HUDEP-2 (cell line): ENCODE results near the gene KIAA1671.

ENCODE experiments used
- DNase-seq, 76 experiments: peaks; one replicate each; lab custom pipeline; 2025; ENCODE audit not compliant: unreplicated experiment in 76 of 76; lab: John Stamatoyannopoulos, UW

The KIAA1671 gene

DNA sequence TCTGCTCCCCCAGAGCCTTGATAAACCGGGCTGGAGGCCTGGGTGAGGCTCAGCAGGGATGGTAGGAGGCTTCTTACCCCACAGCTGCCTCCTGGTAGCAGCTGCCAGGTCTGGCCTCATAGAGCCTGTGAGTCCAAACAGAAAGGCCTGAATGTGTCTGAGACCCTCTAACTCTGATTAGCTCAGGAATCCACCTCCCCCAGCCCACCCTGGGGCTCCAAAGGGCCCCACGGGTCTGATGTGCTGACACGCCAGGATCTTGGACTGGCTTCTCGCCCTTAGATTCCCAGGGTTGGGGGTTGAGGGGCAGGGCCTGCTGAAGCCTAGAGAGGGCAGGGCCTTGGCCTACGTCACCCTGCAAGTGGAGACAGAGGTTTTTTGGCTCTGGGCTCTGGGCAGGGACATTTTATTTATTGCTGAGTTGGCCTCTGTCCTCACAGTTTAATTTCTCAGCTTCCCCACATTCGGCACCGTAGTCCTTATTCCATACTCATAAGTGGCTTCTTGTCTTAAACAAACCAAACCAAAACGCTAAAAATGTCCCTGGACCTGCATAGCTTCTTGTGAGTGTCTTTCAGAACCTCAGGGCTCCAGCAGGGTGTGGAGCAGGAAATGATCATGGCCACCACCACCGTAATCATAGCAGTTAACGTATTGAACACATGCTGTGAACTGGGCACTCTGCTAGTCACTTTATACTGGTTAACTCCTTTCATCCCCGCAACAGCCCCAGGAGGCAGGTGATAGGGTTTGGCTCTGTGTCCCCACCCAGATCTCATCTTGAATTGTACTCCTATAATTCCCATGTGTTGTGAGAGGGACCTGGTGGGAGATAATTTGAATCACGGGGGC is 25.1 kb downstream of the KIAA1671 start:
- peak in 41 of 76 experiments; percentile 14 to 78 (median 34) for DNase-seq

DNA sequence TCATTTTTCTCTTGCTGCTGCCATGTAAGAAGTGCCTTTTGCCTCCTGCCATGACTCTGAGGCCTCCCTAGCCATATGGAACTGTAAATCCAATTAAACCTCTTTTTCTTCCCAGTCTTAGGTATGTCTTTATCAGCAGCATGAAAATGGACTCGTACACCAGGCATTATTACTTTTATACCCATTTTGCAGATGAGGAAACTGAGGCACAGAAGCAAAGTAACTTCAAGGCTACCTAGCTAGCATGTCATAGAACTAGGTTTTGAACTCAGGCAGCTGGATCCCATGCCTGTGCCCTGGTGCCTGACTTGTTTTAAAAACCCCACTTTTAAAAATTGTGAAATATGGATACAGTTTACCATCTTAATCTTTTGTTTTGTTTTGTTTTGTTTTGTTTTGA is 25.8 kb downstream of the KIAA1671 start:
- DNase-seq, result no peak

DNA sequence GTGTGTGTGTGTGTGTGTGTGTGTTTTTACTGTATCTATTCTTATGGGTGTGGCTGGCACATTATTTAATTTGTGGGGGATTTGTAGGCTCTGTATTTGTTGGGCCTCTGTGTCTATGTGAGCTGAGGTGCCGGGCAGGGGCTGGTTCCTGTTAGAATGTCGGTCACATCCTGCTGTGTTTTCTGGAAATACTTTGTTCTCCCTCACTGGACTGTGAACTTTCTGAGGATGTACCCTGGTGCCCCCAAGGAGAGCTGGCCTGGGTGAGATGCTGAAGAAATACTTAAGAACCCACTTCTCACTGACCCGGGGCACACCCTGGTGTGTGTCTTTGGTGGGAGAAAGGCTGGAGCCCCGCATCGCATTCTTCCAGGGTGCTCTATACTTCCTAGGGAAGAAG is 28.6 kb downstream of the KIAA1671 start:
- DNase-seq, result no peak

DNA sequence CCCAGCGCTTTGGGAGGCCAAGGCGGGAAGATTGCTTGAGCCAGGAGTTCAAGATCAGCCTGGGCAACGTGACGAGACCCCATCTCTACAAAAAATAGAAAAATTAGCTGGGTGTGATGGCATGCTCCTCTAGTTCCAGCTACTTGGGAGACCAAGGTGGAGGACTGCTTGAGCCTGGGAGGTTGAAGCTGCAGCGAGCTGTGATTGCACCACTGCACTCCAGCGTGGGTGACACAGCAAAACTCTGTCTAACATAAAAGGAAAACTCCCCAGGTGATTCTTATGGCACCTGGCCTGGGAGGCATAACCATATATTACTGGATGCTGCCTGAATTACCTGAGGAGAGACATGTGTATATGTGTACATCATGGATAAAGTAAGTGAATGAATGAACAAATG is 29.1 kb downstream of the KIAA1671 start:
- DNase-seq, result no peak

DNA sequence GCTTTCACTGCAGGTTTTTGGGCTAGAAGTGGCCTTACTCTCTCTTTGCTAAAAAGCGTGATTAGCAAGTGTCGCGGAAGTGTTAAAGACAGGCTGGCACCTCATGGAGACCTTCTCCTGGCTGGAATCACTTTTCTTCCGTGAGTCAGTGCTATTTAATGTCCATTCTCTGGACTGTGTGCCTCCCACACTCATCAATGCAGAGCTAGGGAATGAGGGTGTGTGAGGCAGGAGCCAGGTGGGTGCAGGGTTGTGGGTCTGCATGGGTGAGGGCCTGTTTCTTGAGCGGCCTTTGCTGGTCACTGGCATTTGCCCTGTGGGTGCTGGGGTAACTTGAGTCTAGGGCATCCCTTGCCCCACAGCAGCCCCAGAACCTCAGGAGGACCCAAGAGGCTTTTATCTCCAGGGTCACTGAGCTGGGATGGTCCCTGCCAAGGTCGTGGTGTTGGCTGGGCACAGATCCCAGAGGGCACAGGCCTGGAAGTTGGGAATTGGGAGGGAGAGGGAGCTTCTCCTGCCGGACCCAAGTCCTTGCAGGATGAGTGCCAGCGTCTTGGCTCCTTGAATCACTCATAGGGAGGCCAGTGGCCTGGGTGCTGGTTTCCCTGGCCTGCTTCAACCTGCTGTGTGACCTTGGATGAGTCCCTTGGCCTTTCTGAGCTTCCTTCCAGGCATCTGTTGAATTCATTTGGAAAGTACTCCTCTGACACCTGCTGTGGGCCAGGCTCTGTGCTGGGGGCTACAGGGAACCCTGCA is 30.0 kb downstream of the KIAA1671 start:
- no peak for DNase-seq

DNA sequence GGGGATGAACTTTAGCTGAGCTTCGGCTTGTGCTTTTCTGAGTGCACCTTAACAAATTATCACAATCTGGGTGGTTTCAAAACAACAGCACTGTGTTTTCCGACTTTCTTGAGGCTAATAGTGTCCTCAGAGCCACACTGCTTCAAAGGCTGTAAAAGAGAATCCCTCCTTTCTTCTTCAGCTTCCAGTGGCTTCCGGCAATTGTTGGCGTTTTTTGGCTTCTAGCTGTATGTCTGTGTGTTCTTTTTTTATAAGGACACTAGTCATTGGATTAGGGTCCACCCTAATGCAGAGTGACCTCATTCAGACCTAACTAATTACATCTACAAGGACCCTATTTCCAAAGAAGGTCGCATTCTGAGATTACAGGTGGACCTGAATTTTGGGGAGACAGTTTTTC is 30.6 kb downstream of the KIAA1671 start:
- DNase-seq, result no peak

DNA sequence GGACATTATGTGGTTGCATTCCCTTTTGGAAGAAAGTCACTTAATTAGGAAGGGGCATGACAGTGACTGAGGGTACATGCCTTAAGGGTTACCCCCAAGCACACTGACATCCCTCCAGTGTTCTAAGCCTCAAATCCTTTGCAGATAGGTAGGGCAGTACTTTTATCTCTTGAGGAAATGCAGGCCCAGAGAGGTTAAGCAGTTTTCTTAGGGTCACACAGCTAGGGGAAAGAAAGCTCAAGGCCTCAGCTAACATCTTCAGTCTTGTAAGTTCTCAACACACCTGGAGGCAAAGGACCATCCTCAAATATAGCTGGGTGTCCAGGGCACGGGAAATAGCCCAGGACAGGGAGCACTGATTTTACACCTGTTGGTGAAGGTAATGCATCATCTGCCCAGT is 31.6 kb downstream of the KIAA1671 start:
- no peak for DNase-seq

DNA sequence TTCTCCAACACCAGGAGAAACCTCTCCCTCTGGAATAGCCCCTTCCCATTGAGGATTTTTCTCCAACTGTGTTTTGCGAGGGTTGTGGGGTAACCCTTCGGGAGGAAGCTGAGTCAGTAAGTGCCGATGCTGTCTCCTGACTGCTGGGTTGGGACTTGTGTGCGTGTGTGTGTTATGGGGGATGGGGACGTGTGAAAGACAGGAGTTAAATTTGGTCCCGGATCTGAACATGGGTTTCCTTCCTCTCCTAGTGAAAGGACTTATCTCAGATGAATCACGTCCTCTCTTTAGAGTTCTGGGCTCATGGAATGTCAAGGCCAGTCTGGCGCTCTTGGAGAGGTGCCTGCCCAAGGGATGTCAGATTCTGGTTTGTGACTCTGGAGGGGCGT is 33.3 kb downstream of the KIAA1671 start:
- DNase-seq, result no peak

DNA sequence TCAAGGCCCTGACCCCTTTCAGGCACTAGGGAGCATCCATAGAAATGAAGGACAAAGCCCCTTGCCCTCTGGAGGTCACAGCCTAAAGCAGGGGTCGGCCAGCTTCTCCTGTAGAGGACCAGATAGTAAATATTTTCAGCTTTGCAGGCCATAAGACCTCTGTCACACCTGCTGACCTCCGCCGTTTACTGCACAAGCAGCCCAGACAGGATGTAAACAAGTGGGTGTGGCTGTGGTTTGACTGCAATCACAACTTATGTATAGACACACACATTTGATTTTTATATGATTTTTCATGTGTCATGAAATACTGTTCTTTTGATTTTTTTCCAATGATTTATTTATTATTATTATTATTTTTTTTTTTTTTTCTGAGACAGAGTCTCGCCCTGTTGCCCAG is 34.3 kb downstream of the KIAA1671 start:
- DNase-seq, result no peak

DNA sequence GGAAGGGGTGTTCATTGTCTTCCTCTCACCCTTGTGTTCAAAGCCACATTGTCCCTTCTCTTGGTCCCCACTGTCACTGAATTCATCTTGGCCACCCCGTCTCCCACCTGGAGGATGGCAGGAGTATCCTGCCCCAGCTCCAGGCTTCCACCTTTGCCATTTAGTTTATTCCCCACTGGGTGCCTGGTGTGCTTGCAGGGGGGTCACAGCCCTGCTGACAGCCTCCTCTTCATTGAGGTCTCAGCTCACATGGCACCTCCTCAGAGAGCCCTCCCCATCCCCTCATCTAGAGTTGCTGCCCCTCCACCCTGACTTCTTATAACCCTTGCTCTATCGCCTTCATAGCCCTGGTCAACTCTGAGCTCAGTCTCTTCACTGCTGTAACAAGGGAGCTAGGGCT is 36.6 kb downstream of the KIAA1671 start:
- DNase-seq, result no peak

DNA sequence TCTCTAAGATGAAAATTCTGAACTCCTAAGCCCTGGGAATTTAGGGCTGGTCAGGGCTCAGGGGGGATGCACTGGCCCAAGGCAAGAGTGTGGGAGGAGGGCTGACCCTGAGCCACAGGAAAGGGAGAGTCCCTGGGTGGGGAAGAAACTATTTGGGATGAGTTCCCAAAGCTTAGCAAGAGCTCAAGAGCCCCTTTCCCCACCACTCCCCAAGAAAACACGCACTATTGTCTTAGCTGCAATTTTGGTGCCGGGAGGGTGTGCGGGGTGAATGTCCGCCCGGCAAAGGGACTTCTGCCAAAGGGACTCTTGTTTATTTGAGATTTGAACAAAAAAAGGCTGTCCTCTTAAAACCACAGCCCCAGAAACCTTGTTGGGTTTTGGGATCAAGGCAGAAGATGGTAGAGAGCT is 37.0 kb downstream of the KIAA1671 start:
- DNase-seq, result no peak

DNA sequence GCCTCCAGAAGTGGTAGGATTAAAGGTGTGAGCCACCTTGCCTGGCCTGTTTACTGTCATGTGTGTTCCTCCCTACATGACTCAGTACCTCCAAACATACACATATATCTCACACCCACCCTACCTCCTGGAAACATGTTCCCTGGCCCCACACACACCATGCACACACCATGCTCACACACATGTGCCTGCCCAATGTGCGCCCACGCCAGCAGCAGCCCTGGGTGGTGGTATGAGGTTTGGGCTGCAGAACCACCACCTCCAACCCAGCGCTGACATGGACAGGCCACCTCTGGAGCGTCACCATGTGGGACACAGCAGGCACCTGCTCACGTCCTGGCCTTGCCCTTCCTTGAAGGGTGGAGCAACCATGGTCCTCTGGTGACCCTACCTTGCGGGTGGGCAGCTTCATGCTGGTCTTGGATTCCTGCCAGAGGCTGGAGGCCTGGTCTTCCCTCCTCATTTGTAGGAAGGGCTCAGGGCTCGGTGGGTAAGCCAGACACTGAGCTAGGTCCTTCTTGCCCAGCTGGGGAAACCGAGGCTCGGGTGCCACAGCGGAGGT is 37.9 kb downstream of the KIAA1671 start:
- no peak for DNase-seq

DNA sequence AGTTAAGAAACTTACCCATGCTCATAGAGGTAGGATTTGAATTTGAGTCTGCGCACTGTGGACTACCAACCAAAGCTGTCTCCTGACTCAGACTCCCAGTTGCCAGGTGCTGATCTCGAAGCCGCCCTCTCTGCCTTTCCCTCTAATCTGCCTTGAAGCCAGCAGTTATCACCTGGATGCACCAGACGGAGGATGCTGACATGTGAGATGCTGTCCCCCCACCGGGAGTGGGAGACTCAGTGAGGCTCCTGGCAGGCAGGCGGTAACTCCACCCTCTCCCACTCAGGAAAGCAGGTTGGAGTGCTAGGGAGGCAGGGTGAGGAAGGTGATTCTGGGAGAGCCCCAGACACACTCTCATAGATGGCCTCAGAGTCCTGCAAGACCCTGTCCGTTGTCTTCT is 40.4 kb downstream of the KIAA1671 start:
- no peak for DNase-seq

DNA sequence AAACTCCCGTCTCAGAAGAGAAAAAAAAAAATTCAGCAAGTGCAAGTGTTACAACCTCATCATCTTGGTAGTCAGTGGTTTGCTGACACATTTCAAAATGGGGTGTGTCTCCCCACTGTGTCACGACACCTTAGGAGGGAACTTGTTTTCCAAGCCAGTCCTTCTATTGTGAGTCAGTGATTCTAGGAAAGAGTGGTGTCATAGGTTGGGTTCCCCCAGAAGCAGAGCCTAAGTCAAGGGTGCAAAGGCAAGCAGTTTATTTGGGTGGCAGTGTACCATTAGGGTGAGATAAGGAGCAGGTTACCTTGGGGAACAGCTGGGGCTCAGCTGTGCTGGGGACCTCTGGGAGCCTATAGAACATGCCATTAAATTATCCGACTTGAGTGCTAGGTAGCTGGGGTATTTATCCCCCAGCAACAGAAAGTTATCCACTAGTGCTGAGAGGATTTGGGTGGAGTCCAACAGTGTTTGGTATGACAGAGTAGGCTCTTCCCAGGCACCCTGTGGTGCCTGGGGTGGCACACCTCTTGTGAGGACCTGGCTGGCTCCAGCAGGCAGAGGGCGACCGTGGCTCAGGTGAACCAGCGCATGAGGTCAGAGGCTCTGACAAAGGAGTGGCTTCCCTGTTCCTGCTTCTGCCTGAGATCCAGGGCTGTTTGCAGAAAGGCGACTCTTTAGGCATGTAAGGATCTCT is 41.7 kb downstream of the KIAA1671 start:
- DNase-seq, result peak in 37 of 76 experiments; percentile 7 to 69 (median 32)

DNA sequence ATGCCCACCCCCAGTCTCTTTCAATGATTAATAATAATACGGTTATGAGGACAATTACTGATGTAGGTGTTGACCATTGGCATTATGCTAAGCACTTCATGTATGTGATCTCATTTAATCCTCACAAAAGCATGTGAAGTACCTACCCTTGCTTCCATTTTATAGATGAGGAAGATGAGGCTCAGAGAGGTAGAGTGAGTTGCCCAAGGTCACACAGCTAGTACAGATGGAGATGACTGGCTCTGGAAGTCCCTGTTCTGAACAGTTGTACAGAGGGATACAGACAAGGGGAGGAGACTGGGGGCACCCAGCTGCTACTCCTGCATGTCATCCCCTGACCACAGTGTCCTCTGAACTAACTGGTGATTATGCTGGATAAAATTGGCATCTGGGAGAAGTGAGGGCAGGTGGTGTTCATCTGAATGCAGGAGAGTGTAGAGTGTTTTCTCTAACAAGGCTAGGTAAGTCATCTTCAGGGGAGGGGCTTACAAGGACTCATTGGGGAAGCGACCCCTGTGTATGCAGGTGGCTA is 43.2 kb downstream of the KIAA1671 start:
- DNase-seq, result no peak

DNA sequence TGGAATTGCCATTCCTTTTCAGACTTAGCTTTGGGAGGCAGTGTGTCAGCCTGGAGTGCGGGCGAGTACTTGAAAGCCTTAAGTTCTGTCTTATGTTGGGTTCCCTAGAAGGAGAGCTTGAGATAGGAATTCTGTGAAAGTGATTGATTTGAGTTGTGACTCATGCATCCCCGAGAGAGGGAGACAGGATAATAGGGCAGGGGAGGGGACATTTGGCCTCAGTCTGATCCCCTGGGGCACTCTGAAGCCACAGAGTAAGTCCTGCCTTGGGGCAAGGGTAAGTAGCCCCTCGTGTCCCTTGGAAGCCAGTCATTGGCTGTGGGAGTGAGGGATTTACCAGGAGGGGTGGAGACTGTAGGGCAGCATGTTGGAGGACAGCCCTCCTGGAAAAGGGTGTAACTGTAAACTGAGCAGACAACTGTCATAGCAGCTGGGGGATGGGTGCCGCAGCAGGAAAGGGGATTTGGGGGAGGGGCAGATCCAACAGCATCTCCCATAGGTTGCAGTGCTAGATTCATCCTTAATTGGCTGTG is 44.0 kb downstream of the KIAA1671 start:
- DNase-seq, result no peak

DNA sequence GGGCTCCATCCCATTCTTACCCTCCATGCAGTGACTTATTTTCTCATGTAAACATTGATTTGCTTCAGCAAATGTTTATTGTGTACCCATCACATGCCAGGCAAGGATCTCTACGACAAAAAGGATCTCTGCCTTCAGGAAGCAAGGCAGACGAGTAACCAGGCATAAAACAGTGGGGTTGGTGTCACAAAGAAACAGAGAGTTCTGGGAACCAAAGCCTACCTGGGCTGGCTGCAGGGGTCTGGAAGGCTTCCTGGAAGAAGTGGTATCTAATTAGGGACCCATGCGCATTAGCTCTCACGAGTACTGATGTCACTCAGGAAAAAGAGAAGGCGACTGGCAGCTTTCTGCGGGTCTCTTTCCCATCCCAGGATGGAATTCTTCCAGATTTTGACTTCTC is 44.5 kb downstream of the KIAA1671 start:
- no peak for DNase-seq

DNA sequence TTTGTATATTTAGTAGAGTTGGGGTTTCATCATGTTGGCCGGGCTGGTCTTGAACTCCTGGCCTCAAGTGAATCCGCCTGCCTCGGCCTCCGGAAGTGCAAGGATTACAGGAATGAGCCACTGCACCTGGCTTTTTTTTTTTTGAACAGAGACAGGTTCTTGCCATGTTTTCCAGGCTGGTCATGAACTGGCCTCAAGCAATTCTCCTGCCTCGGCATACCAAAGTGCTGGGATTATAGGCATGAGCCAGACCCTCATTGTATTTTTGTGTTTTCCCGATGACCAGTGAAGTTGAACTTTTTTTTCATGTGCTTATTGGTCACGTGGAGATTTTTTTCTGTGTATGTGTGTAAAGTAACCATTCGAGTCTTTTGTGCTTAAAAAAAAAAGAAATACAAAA is 48.2 kb downstream of the KIAA1671 start:
- no peak for DNase-seq

DNA sequence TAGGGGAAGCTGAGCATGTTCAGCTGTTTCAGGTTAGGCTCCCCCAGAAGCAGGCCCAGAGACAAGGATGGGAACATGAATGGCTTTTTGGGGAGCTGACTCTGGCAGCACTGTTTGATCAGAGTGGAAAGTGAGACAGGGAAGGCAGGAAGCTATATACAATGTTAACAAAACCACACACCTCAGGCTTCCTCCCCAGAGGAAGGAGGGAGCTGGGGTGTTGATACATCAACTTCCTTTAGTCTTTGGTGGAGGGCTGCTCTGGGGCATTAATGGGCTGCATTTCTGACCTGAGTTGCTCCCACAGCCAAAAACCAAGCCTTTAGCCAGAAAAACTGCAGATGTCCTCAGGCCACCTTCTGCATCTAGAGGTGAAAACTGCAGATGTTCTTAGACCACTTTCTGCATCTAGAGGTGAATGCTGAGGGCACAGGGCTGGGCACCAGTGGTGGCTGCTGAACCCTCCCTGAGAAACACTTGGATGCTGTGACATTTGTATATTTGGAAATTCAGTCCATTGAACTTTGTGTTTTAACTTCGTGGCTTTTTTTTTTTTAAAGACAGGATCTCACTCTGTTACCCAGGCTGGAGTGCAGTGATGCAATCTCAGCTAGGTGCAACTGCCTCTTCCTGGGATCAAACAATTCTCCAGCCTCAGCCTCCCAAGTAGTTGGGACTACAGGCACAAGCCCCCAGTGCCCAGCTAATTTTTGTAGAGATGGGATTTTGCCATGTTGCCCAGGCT is 49.9 kb downstream of the KIAA1671 start:
- DNase-seq, result no peak

DNA sequence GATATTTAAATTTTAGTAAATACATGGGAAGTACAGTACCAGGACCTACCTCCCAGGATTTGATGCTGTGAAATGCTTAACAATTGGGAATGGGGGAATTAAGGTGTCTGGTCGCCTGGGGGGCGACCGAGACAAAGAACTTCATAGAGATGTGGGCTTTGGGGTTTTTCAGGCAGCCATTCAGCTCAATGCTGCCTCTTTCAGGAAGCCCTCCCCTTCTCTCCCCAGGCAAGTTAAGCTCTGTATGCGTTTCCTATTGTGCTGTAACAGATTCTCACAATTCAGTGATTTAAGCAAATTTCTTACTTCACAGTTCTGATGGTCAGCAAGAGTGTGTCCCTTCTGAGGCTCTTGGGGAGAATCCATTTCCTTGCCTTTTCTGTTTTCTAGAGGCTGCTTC is 53.8 kb downstream of the KIAA1671 start:
- DNase-seq, result no peak
